HCT116 (cell line): ENCODE results near the gene COG5. TPM values are rescaled to one million over a fixed set of nuclear protein-coding genes. Genes with fewer than 3 reads are reported as not detected.

Experiments
- ATAC-seq: fragments of 200-7000 bp; cut with Tn5 transposase; 2 replicates; pipeline ENCODE4 v1.9.1; 2020; ENCODE audit warnings: mild to moderate bottlenecking, moderate library complexity
- BruUV-seq: library from RNA; stranded (reverse); fragments of 400-500 nt; replicated peaks from 2 replicates; lab custom pipeline; 2021; lab: Mats Ljungman, UMichigan
- CTCF ChIA-PET: fragments of 300-600 bp; sonication (Branson Sonifier 250); formaldehyde crosslinking; loops from one replicate; lab custom pipeline; 2021; ENCODE audit warnings: antibody characterized with exemption; lab: Charles Lee
- POLR2A ChIA-PET: fragments of 300-600, 350-600 bp; sonication (Branson Sonifier 250); formaldehyde crosslinking; loops from one replicate; lab custom pipeline; 2021; ENCODE audit warnings: antibody characterized with exemption; lab: Charles Lee
- RAD21 ChIA-PET, 2 experiments: fragments of 300-600 bp; sonication (Branson Sonifier 250); formaldehyde crosslinking; loops; one replicate each; lab custom pipeline; 2023; ENCODE audit warnings: low total read pairs in 2 of 2; ENCODE audit not compliant: uncharacterized antibody in 2 of 2, unreplicated experiment in 2 of 2, low non-redundant PET in 1 of 2; lab: Charles Lee
- DNase-seq: peaks from one replicate; pipeline ENCODE4 v3.0.0-alpha.2; 2010; ENCODE audit warnings: low read depth, low spot score
- H2AFZ ChIP-seq: fragments of 200-600 bp; shearing (Covaris generic), sonication (generic); 2 replicates; pipeline ENCODE4 v1.6.1; 2017; ENCODE audit warnings: low read depth, mixed run types, mixed read lengths, antibody characterized with exemption, low read length; ENCODE audit not compliant: poor library complexity, severe bottlenecking
- H3K27ac ChIP-seq: 2 replicates; pipeline ENCODE4 v1.5.1; 2012; ENCODE audit warnings: low read depth, low read length
- H3K27me3 ChIP-seq: fragments of 200-600 bp; sonication (generic); 2 replicates; pipeline ENCODE4 v1.6.1; 2016; ENCODE audit warnings: mixed run types, low read length, mixed read lengths; ENCODE audit not compliant: insufficient read depth
- H3K36me3 ChIP-seq, 2 experiments: fragments of 200-500 bp in 1 of 2; fragments of 200-600 bp in 1 of 2; sonication (Bioruptor generic) in 1 of 2; sonication (generic) in 1 of 2; 2 replicates each; pipeline versions ENCODE4 v1.5.1 to v1.6.1; 2014 to 2016; ENCODE audit warnings: low read length in 2 of 2, inconsistent platforms in 1 of 2, mixed read lengths in 1 of 2, mixed run types in 1 of 2; ENCODE audit not compliant: insufficient read depth in 2 of 2, control insufficient read depth in 1 of 2
- H3K4me1 ChIP-seq, 2 experiments: fragments of 200-600 bp in 1 of 2; sonication (generic) in 1 of 2; 2 replicates each; pipeline versions ENCODE4 v1.5.1 to v1.6.1; 2012 to 2017; ENCODE audit warnings: low read length in 2 of 2, inconsistent platforms in 1 of 2, mild to moderate bottlenecking in 1 of 2, mixed read lengths in 1 of 2, mixed run types in 1 of 2, moderate library complexity in 1 of 2; ENCODE audit not compliant: insufficient read depth in 2 of 2, control insufficient read depth in 1 of 2
- H3K4me2 ChIP-seq: fragments of 200-600 bp; sonication (generic); 2 replicates; pipeline ENCODE4 v1.6.1; 2017; ENCODE audit warnings: mixed run types, low read length, mixed read lengths
- H3K4me3 ChIP-seq, 2 experiments: fragments of 200-600 bp in 1 of 2; sonication (generic) in 1 of 2; replicated peaks in 1 of 2; 2 replicates each; pipeline ENCODE4 v1.5.1; 2011 to 2016; ENCODE audit warnings: low read length in 2 of 2, control low read depth in 1 of 2, low read depth in 1 of 2, mild to moderate bottlenecking in 1 of 2, mixed read lengths in 1 of 2, mixed run types in 1 of 2
- H3K79me2 ChIP-seq: fragments of 200-600 bp; sonication (generic); 2 replicates; pipeline ENCODE4 v1.6.1; 2017; ENCODE audit warnings: mild to moderate bottlenecking, mixed run types, low read length, moderate library complexity, mixed read lengths; ENCODE audit not compliant: insufficient read depth
- H3K9ac ChIP-seq: fragments of 200-600 bp; sonication (generic); 2 replicates; pipeline ENCODE4 v1.6.1; 2016; ENCODE audit warnings: low read length, mixed read lengths
- H3K9me2 ChIP-seq: fragments of 200-600 bp; sonication (generic), shearing (Covaris generic); 2 replicates; pipeline ENCODE4 v1.6.1; 2017; ENCODE audit warnings: mixed run types, mild to moderate bottlenecking, moderate library complexity; ENCODE audit not compliant: insufficient read depth
- H3K9me3 ChIP-seq, 2 experiments: fragments of 200-500 bp in 1 of 2; fragments of 200-600 bp in 1 of 2; sonication (Bioruptor generic) in 1 of 2; sonication (generic) in 1 of 2; 2 replicates each; pipeline ENCODE4 v1.6.1; 2014 to 2017; ENCODE audit warnings: low read length in 2 of 2, mixed read lengths in 2 of 2, inconsistent platforms in 1 of 2, low read depth in 1 of 2, mild to moderate bottlenecking in 1 of 2, mixed run types in 1 of 2, moderate library complexity in 1 of 2; ENCODE audit not compliant: control insufficient read depth in 1 of 2, insufficient read depth in 1 of 2
- H4K20me1 ChIP-seq: fragments of 200-600 bp; sonication (generic), shearing (Covaris generic); 2 replicates; pipeline ENCODE4 v1.6.1; 2017; ENCODE audit warnings: mixed run types, mild to moderate bottlenecking, moderate library complexity; ENCODE audit not compliant: insufficient read depth
- CBX3 ChIP-seq: IDR thresholded peaks from 2 replicates; pipeline ENCODE4 v1.6.1; 2012; ENCODE audit warnings: low read depth
- CEBPB ChIP-seq: IDR thresholded peaks from 2 replicates; pipeline ENCODE4 v1.6.1; 2012; ENCODE audit warnings: low read depth
- EGR1 ChIP-seq: IDR thresholded peaks from 2 replicates; pipeline ENCODE4 v1.6.1; 2012; ENCODE audit warnings: low read depth
- ELF1 ChIP-seq: IDR thresholded peaks from 2 replicates; pipeline ENCODE4 v1.6.1; 2012; ENCODE audit warnings: low read depth, borderline replicate concordance
- EZH2 ChIP-seq: fragments of 200-600 bp; sonication (generic); IDR thresholded peaks from 2 replicates; pipeline ENCODE4 v1.6.1; 2017; ENCODE audit warnings: antibody characterized with exemption, mixed run types
- JUND ChIP-seq: IDR thresholded peaks from 2 replicates; pipeline ENCODE4 v1.6.1; 2012
- MAX ChIP-seq: IDR thresholded peaks from 2 replicates; pipeline ENCODE4 v1.6.1; 2012
- SP1 ChIP-seq: IDR thresholded peaks from 2 replicates; pipeline ENCODE4 v1.6.1; 2012; ENCODE audit warnings: low read depth
- TCF7L2 ChIP-seq: IDR thresholded peaks from 2 replicates; pipeline ENCODE4 v1.7.0; 2011; ENCODE audit warnings: borderline replicate concordance, inconsistent platforms; ENCODE audit not compliant: insufficient read depth, insufficient read length; ENCODE audit errors: extremely low read depth
- YY1 ChIP-seq: IDR thresholded peaks from 2 replicates; pipeline ENCODE4 v1.6.1; 2011; ENCODE audit warnings: low read length, low read depth, moderate library complexity, mild to moderate bottlenecking; ENCODE audit not compliant: insufficient replicate concordance; ENCODE audit errors: extremely low read depth
- ZBTB33 ChIP-seq: IDR thresholded peaks from 2 replicates; pipeline ENCODE4 v1.6.1; 2011; ENCODE audit warnings: mild to moderate bottlenecking, low read length, moderate library complexity; ENCODE audit not compliant: insufficient replicate concordance; ENCODE audit errors: extremely low read depth
- ZFX ChIP-seq: fragments of 450-650 bp; IDR thresholded peaks from 2 replicates; pipeline ENCODE4 v1.6.1; 2017
- ZNF274 ChIP-seq: fragments of 200-500 bp; sonication (Bioruptor generic); IDR thresholded peaks from 2 replicates; pipeline ENCODE4 v1.6.1; 2014; ENCODE audit warnings: mild to moderate bottlenecking, low read depth, low read length, inconsistent platforms
- intact Hi-C: fragments of 100-400 bp; cut with micrococcal nuclease; formaldehyde crosslinking; loops from 2 replicates; pipeline ENCODE4 v1.10.0; 2022
- total RNA-seq: library from RNA; stranded (reverse); gene quantifications from one replicate; pipeline ENCODE4 v1.2.1, GENCODE V29; 2021; ENCODE audit not compliant: unreplicated experiment

Gene COG5
- total RNA-seq, 1 experiment from 2014 or later: 30.7 TPM

- ChIA-PET POLR2A (no interaction called here), CTCF (no interaction called here), RAD21 (no interaction called here)
- H3K36me3 ChIP-seq: no peaks in the 10 kb centered on the region
- ATAC-seq (no peak), DNase-seq (no peak)
- H3K9me2 ChIP-seq: no peaks in the 10 kb centered on the region
- TF ChIP-seq TCF7L2: no peak
- no peak for TF ChIP-seq EZH2
- no peak for TF ChIP-seq ZBTB33
- TF ChIP-seq EGR1: no peak
- no peak for TF ChIP-seq ZNF274
- no peak for TF ChIP-seq CBX3
- TF ChIP-seq MAX: no peak
- no peak for TF ChIP-seq SP1
- no peak for TF ChIP-seq YY1
- no peak for TF ChIP-seq ELF1
- TF ChIP-seq CEBPB: no peak
- TF ChIP-seq ZFX: no peak
- TF ChIP-seq JUND: no peak
- H3K4me1 ChIP-seq: no peaks in the 10 kb centered on the region
- no peak overlapping the region for H3K9ac ChIP-seq
- H2AFZ ChIP-seq: no peak overlapping the region
- no peak overlapping the region for H3K4me2 ChIP-seq
- intact Hi-C loops: no loop called here
- BruUV-seq: no TSS peak
- no peak overlapping the region for H3K4me3 ChIP-seq
- H3K79me2 ChIP-seq: no peaks in the 10 kb centered on the region
- no peaks in the 10 kb centered on the region for H4K20me1 ChIP-seq
- no peaks in the 10 kb centered on the region for H3K9me3 ChIP-seq
- no peaks in the 10 kb centered on the region for H3K27me3 ChIP-seq
- H3K27ac ChIP-seq: no peak overlapping the region
Measured at GRCh38 chr7:107292591-107292990, 271.1 kb downstream of the COG5 start.
